OCI-LY1 (cell line): ENCODE measurements around the gene STK11.

ENCODE experiments used
- EZH2 ChIP-seq: fragments of 200-600 bp; sonication (generic), shearing (Covaris generic); IDR thresholded peaks from 2 replicates; pipeline ENCODE4 v1.8.0; 2017; ENCODE audit warnings: borderline replicate concordance, mixed run types, mild to moderate bottlenecking, antibody characterized with exemption, low read length, moderate library complexity, mixed read lengths
- TF ChIP-seq, protein P1 (sequence below): fragments of 200-600 bp; sonication (generic), shearing (Covaris generic); IDR thresholded peaks from 2 replicates; pipeline ENCODE4 v1.5.1; 2017; ENCODE audit warnings: mild to moderate bottlenecking, antibody characterized with exemption, low read length, moderate library complexity, mixed read lengths

DNA sequence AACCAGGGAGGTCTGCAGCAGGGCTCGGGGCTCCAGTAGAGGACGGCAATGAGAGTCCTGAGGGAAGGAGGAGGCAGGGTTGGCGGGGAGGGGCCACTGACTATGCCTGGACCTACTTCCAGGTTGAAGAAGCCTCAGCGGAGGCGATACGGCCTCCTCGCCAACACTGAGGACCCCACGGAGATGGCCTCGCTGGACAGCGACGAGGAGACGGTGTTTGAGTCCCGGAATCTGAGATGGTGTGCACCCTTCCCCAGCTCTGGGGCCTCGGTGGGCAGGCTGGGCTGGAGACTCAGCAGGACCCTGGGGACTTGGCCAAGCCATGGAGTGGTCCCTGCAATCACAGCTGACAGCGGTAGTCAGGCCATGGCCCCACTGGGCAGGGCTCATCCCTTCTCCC lies 71.5 kb downstream of the STK11 start:
- TF ChIP-seq, protein P1, sequence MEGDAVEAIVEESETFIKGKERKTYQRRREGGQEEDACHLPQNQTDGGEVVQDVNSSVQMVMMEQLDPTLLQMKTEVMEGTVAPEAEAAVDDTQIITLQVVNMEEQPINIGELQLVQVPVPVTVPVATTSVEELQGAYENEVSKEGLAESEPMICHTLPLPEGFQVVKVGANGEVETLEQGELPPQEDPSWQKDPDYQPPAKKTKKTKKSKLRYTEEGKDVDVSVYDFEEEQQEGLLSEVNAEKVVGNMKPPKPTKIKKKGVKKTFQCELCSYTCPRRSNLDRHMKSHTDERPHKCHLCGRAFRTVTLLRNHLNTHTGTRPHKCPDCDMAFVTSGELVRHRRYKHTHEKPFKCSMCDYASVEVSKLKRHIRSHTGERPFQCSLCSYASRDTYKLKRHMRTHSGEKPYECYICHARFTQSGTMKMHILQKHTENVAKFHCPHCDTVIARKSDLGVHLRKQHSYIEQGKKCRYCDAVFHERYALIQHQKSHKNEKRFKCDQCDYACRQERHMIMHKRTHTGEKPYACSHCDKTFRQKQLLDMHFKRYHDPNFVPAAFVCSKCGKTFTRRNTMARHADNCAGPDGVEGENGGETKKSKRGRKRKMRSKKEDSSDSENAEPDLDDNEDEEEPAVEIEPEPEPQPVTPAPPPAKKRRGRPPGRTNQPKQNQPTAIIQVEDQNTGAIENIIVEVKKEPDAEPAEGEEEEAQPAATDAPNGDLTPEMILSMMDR = no peak
- no peak for TF ChIP-seq EZH2
